ENCODE data around the gene KIF1A.

DNA sequence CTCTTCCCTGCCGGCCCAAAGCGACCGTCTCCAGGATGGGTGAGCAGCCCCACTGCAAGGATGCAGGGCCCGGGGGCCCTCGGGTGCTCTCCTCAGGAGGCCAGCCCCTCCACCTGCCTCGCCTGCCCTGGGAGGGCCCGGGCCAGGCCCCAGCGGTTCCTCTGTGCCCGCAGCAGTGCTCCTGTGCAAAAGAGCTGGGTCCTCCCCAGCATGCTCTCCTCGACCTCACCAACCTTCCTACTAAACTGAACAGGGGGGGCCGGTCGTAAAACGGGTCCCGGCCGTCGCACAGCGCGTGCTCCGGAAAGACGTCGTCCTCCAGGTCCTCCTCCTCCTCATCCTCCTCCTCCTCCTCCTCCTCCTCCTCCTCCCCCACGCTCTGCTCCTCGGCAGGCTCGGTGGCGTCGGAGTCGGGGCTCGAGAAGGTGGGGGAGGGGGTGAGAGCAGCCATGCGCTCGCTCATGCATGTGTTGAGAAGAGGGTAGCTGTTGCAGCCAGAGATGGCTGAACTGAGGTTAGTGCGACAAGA, 62.9 kb downstream of the KIF1A start:
- TF ChIP-seq POLR2A (IDR thresholded peaks at IDR 0.05; ENCODE audit: low read depth, low read length): no peak
- no peak for TF ChIP-seq POLR2AphosphoS5 (IDR thresholded peaks at IDR 0.05; ENCODE audit: low read depth, low read length)
- no peak for TF ChIP-seq TAF1 (IDR thresholded peaks at IDR 0.05; ENCODE audit: borderline replicate concordance, low read depth, low read length)
